Colonic mucosa (tissue), 4 donors: ENCODE results near the gene DUSP10. TPM values are rescaled to one million over a fixed set of nuclear protein-coding genes. Genes with fewer than 3 reads are reported as not detected.

Experiments used
- DNase-seq: peaks from one replicate; pipeline ENCODE4 v3.0.0-alpha.2; 2020
- H3K27ac ChIP-seq: fragments of 200-600 bp; one replicate; pipeline ENCODE4 v1.8.0; 2021
- H3K27me3 ChIP-seq: fragments of 200-600 bp; one replicate; pipeline ENCODE4 v1.8.0; 2021
- H3K36me3 ChIP-seq: fragments of 200-600 bp; one replicate; pipeline ENCODE4 v1.8.0; 2021
- H3K4me1 ChIP-seq: fragments of 200-600 bp; one replicate; pipeline ENCODE4 v1.8.0; 2021; ENCODE audit warnings: mild to moderate bottlenecking
- H3K4me3 ChIP-seq: fragments of 200-600 bp; one replicate; pipeline ENCODE4 v1.8.0; 2021
- H3K9ac ChIP-seq, 2 donors: one replicate each; pipeline ENCODE4 v1.7.0; 2013; ENCODE audit warnings: control low read depth in 2 of 2, low read depth in 2 of 2, low read length in 2 of 2
- H3K9me3 ChIP-seq: fragments of 200-600 bp; one replicate; pipeline ENCODE4 v1.8.0; 2021
- intact Hi-C: fragments of 100-400 bp; cut with DNase I; formaldehyde crosslinking; loops from one replicate; pipeline ENCODE4 v1.14.1; 2022
- total RNA-seq, 2 donors: library from RNA; stranded (reverse); fragmentation: NEBNext Ultra II Directional in 1 of 2; extraction: Animal tissue kit (Norgen Biotek cat#: 25700) in 1 of 2; gene quantifications; one replicate each; pipeline ENCODE4 v1.2.1, GENCODE V29; 2021
- TF ChIP-seq, protein P1 (sequence below): fragments of 200-600 bp; IDR thresholded peaks from one replicate; pipeline ENCODE4 v1.8.0; 2022; ENCODE audit warnings: antibody characterized with exemption, mild to moderate bottlenecking
- donor health status: healthy.
- donor health status: DM: no; HTN: no; CAD: no.
- donor health status: DM: no; HTN: no; CAD: no.

DUSP10 gene
- total RNA-seq, 2 donors from 2014 or later: 2.8 to 8.1 TPM

DNA sequence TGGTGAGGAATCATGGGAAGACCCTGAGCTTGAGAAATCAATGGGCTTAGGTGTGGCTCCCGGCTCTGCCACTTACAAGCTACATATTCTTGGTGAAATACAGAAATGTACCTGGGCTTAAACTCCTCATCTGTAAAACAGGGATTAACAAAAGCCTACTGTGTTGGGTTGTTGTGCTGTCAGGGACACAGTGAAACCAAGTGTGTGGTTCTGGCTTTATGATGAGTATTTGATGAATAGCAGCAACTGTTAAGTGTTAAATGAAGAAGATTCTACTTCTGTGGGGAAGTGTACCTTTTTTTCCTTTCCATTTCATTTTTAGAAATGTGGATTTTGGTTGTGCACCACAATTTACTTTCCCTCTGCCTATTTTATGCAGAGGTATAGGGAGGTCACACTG, 41.1 kb upstream of the DUSP10 start:
- intact Hi-C loops: no loop called here
- TF ChIP-seq, protein P1, sequence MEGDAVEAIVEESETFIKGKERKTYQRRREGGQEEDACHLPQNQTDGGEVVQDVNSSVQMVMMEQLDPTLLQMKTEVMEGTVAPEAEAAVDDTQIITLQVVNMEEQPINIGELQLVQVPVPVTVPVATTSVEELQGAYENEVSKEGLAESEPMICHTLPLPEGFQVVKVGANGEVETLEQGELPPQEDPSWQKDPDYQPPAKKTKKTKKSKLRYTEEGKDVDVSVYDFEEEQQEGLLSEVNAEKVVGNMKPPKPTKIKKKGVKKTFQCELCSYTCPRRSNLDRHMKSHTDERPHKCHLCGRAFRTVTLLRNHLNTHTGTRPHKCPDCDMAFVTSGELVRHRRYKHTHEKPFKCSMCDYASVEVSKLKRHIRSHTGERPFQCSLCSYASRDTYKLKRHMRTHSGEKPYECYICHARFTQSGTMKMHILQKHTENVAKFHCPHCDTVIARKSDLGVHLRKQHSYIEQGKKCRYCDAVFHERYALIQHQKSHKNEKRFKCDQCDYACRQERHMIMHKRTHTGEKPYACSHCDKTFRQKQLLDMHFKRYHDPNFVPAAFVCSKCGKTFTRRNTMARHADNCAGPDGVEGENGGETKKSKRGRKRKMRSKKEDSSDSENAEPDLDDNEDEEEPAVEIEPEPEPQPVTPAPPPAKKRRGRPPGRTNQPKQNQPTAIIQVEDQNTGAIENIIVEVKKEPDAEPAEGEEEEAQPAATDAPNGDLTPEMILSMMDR: no peak
- Histone ChIP-seq H3K4me3 (no peak overlapping the region), H3K27ac (no peak overlapping the region), H3K9ac (no peak overlapping the region), H3K36me3 (no peaks in the 10 kb centered on the region), H3K27me3 (no peaks in the 10 kb centered on the region), H3K9me3 (no peaks in the 10 kb centered on the region), H3K4me1 (no peaks in the 10 kb centered on the region)
- no peak for DNase-seq

DNA sequence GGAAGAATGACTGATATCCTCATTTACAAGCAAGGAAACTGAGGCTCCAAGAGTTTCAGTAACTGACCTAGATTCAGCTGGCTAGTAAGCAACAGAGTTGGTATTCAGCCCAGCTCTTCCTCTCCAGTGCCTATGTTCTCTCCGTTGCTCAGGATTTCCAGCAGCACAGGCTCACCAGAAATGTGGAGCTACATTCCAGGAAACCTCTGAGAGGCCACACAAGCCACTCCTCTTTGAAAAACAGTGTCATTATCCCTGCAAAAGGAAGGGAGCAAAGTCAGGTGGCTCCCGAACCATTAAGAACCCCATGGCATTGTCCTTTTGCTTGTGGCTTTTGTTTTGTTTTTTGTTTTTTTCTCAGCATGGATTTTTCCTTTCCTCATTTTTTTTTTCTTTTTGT, 40.6 kb upstream of the DUSP10 start:
- H3K27me3 ChIP-seq: no peaks in the 10 kb centered on the region
- no peaks in the 10 kb centered on the region for H3K9me3 ChIP-seq
- no peaks in the 10 kb centered on the region for H3K4me1 ChIP-seq
- H3K4me3 ChIP-seq: no peak overlapping the region
- H3K9ac ChIP-seq: no peak overlapping the region
- intact Hi-C loops: no loop called here
- no peak for DNase-seq
- no peak overlapping the region for H3K27ac ChIP-seq
- H3K36me3 ChIP-seq: no peaks in the 10 kb centered on the region
- TF ChIP-seq, protein P1: no peak

DNA sequence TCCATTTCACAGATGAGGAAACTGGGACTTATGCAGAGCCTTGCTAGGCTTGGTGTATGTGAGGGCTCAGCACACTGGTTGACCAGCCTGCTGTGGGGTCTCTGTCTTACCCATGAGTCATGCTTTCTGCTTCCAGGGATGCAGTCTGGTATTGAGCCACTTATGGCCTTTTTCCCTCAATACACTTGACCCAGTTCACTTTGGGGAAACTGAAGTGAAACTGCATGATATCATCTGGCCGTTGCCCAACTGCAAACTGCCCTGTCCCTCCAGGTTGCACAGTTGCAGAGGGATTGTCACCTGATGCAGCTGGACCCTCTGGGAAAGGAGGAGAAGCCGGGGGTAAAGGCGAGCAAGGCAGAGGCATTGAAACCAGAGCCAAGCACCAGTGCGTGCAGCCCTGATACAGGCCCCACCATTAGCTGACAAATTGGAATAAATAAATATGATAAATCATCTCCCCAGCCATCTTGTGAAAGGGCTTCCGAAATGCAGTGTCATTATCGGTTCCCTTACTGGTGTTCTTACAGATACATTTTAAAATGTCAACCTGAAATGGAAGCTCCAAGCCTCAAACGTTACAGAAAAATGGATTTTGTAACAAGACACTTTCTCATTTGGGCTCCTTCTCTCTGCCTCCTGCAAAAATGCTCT, 39.3 kb upstream of the DUSP10 start:
- intact Hi-C loops: no loop called here
- TF ChIP-seq, protein P1: no peak
- Histone ChIP-seq H3K4me3 (no peak overlapping the region), H3K36me3 (no peaks in the 10 kb centered on the region), H3K27ac (no peak overlapping the region), H3K4me1 (no peaks in the 10 kb centered on the region), H3K9ac (no peak overlapping the region), H3K27me3 (no peaks in the 10 kb centered on the region), H3K9me3 (no peaks in the 10 kb centered on the region)
- DNase-seq: no peak

DNA sequence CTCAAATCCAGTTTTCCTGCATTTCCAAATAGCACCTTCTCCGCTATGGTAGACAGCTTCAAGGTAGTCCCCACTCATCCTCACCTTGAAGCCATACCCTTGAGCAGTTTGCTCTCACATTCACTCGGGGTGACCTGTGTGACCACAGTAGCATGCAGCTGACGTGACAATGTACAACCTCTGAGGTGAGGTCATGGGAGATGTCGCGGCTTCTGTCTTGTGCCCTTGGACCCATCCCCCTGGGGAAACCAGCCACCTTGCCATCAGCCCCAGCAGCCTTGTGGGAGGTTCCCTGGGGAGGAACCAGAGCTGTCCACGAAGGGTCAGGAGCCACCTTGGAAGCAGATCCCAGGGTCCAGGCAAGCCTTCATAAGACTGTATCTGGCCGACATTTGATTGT, 38.3 kb upstream of the DUSP10 start:
- no peaks in the 10 kb centered on the region for H3K36me3 ChIP-seq
- no peaks in the 10 kb centered on the region for H3K9me3 ChIP-seq
- no peak overlapping the region for H3K27ac ChIP-seq
- intact Hi-C loops: no loop called here
- no peak overlapping the region for H3K9ac ChIP-seq
- no peaks in the 10 kb centered on the region for H3K27me3 ChIP-seq
- H3K4me1 ChIP-seq: peaks cover 7% of the 10 kb centered on the region
- H3K4me3 ChIP-seq: no peak overlapping the region
- DNase-seq: no peak
- TF ChIP-seq, protein P1: no peak

DNA sequence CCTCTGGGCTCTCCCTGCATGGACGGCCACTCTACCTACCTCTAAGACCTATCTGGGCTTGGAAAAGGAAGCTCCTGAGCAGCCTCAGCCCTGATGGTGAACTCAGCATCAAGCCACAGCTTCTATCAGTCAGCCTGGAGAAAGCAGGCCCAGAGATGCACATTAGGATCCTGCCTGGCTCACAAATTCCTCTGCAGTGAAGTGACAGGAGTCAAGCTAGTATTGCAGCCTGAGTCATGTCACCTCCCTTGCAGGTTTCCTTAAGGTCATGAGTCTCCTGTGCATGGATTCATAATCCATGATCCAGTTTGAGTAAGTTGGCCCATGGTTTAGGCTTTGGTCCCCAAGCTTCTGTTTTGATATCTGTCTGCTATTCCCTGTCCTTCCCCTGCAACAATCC, 37.9 kb upstream of the DUSP10 start:
- TF ChIP-seq, protein P1: no peak
- Histone ChIP-seq H3K4me3 (no peak overlapping the region), H3K9ac (no peak overlapping the region), H3K27me3 (no peaks in the 10 kb centered on the region), H3K27ac (no peak overlapping the region), H3K4me1 (peaks cover 7% of the 10 kb centered on the region), H3K9me3 (no peaks in the 10 kb centered on the region), H3K36me3 (no peaks in the 10 kb centered on the region)
- no peak for DNase-seq
- intact Hi-C loops: no loop called here
